ENCODE data around the gene TNS1.

Gene TNS1

GRCh38 chr2:217831306-217831705, 171.5 kb downstream of the TNS1 start:
- Histone ChIP-seq H3K36me3 (ENCODE audit: insufficient read depth, low read length) (no peaks in the 10 kb centered on the region), H3K9ac (ENCODE audit: low read depth, low read length, poor library complexity, severe bottlenecking) (no peak overlapping the region)

DNA sequence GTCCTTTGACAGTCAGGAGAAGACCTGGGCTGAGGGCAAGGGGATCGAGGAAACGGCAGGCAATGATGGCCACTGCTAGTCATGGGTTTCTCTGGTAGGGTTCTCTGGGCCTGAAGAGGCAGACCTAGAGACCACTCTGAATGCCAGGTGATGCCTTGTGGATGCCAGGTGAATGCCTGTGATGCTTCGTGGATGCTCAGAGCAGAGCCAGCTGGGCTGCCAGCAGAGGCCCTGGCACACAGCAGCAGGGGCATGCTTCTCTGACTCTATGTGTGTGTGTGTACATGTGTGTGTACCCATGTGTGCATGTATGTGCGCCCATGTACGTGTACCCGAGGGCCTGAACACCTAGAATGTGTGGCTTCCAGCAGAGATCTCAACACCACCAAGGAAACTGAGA, 172.0 kb downstream of the TNS1 start:
- H4K20me1 ChIP-seq (ENCODE audit: insufficient read depth, low read length, poor library complexity, severe bottlenecking): no peaks in the 10 kb centered on the region
- no peaks in the 10 kb centered on the region for H3K9me3 ChIP-seq (ENCODE audit: insufficient read depth, low read depth, low read length)
- no peak overlapping the region for H3K4me3 ChIP-seq (ENCODE audit: low read length, poor library complexity, severe bottlenecking)
- peaks cover 8% of the 10 kb centered on the region for H3K4me1 ChIP-seq (ENCODE audit: insufficient read depth, low read length, poor library complexity, severe bottlenecking)
- no peak overlapping the region for H2AFZ ChIP-seq (ENCODE audit: low read length)
- H3K79me2 ChIP-seq (ENCODE audit: insufficient read depth, low read length): no peaks in the 10 kb centered on the region
- no peak overlapping the region for H3K4me2 ChIP-seq (ENCODE audit: low read depth, low read length, poor library complexity, severe bottlenecking)
- H3K9me2 ChIP-seq (replicated peaks; ENCODE audit: low read depth, low read length): no peaks in the 10 kb centered on the region
- TF ChIP-seq CTCF (conservative IDR thresholded peaks at IDR 0.05; ENCODE audit: low read length): no peak
- TF ChIP-seq EZH2phosphoT487 (IDR thresholded peaks at IDR 0.05; ENCODE audit: borderline replicate concordance): no peak
- H3K27me3 ChIP-seq (ENCODE audit: insufficient read depth, low read length, poor library complexity, severe bottlenecking): no peaks in the 10 kb centered on the region
- H3K9ac ChIP-seq (ENCODE audit: low read depth, low read length, poor library complexity, severe bottlenecking): no peak overlapping the region
- no peaks in the 10 kb centered on the region for H3F3A ChIP-seq (ENCODE audit: low read depth)
- H3K36me3 ChIP-seq (ENCODE audit: insufficient read depth, low read length): no peaks in the 10 kb centered on the region

More at GRCh38 chr2:217831306-217831705, 171.5 kb downstream of the TNS1 start:
- H3K79me2 ChIP-seq (ENCODE audit: insufficient read depth, low read length): no peaks in the 10 kb centered on the region
- no peak overlapping the region for H3K4me2 ChIP-seq (ENCODE audit: low read depth, low read length, poor library complexity, severe bottlenecking)
- H4K20me1 ChIP-seq (ENCODE audit: insufficient read depth, low read length, poor library complexity, severe bottlenecking): no peaks in the 10 kb centered on the region
- H3K9me3 ChIP-seq (ENCODE audit: insufficient read depth, low read depth, low read length): no peaks in the 10 kb centered on the region
- TF ChIP-seq CTCF (conservative IDR thresholded peaks at IDR 0.05; ENCODE audit: low read length) (no peak), EZH2phosphoT487 (IDR thresholded peaks at IDR 0.05; ENCODE audit: borderline replicate concordance) (no peak)
- H3K4me3 ChIP-seq (ENCODE audit: low read length, poor library complexity, severe bottlenecking): no peak overlapping the region
- H3K27me3 ChIP-seq (ENCODE audit: insufficient read depth, low read length, poor library complexity, severe bottlenecking): no peaks in the 10 kb centered on the region
- no peaks in the 10 kb centered on the region for H3K9me2 ChIP-seq (replicated peaks; ENCODE audit: low read depth, low read length)
- H3K4me1 ChIP-seq (ENCODE audit: insufficient read depth, low read length, poor library complexity, severe bottlenecking): peaks cover 8% of the 10 kb centered on the region
- no peak overlapping the region for H2AFZ ChIP-seq (ENCODE audit: low read length)
- no peaks in the 10 kb centered on the region for H3F3A ChIP-seq (ENCODE audit: low read depth)

GRCh38 chr2:217830061-217830460, 172.7 kb downstream of the TNS1 start:
- Histone ChIP-seq H3F3A (ENCODE audit: low read depth) (no peaks in the 10 kb centered on the region), H3K9me3 (ENCODE audit: insufficient read depth, low read depth, low read length) (no peaks in the 10 kb centered on the region), H3K27me3 (ENCODE audit: insufficient read depth, low read length, poor library complexity, severe bottlenecking) (no peaks in the 10 kb centered on the region), H3K9ac (ENCODE audit: low read depth, low read length, poor library complexity, severe bottlenecking) (no peak overlapping the region), H3K4me1 (ENCODE audit: insufficient read depth, low read length, poor library complexity, severe bottlenecking) (peaks cover 8% of the 10 kb centered on the region), H2AFZ (ENCODE audit: low read length) (no peak overlapping the region), H3K79me2 (ENCODE audit: insufficient read depth, low read length) (no peaks in the 10 kb centered on the region), H4K20me1 (ENCODE audit: insufficient read depth, low read length, poor library complexity, severe bottlenecking) (no peaks in the 10 kb centered on the region), H3K36me3 (ENCODE audit: insufficient read depth, low read length) (no peaks in the 10 kb centered on the region), H3K4me3 (ENCODE audit: low read length, poor library complexity, severe bottlenecking) (no peak overlapping the region), H3K9me2 (replicated peaks; ENCODE audit: low read depth, low read length) (no peaks in the 10 kb centered on the region), H3K4me2 (ENCODE audit: low read depth, low read length, poor library complexity, severe bottlenecking) (no peak overlapping the region)
- TF ChIP-seq CTCF (conservative IDR thresholded peaks at IDR 0.05; ENCODE audit: low read length) (no peak), EZH2phosphoT487 (IDR thresholded peaks at IDR 0.05; ENCODE audit: borderline replicate concordance) (no peak)

All from Loucy (cell line).